Measurements from ENCODE around the gene PTPN4. TPM values are rescaled to one million over a fixed set of nuclear protein-coding genes. Genes with fewer than 3 reads are reported as not detected.

The PTPN4 gene
- total and polyA plus RNA-seq, 2 of the 13 experiments (the other 11 are each of a cell fraction or from before 2014, with no cell fraction given), result 20.3 to 34.6 TPM

- TF ChIP-seq ZFP91 (CRISPR knock-in tag; IDR thresholded peaks at IDR 0.05; ENCODE audit: borderline replicate concordance) (peak; percentile 96), ZNF33A (CRISPR knock-in tag; IDR thresholded peaks at IDR 0.05; ENCODE audit: borderline replicate concordance) (0 out of 2 replicates have a peak, but pooled peaks have one; percentile 62), NAIF1 (CRISPR knock-in tag; IDR thresholded peaks at IDR 0.05; ENCODE audit: borderline replicate concordance) (peak; percentile 95), ZNF510 (CRISPR knock-in tag; IDR thresholded peaks at IDR 0.05; ENCODE audit: low read depth) (0 out of 2 replicates have a peak, but pooled peaks have one; percentile 9), ZBTB46 (CRISPR knock-in tag; IDR thresholded peaks at IDR 0.05; ENCODE audit: borderline replicate concordance) (no peak; the same call in 1 of the 2 replicates), ZZZ3 (CRISPR knock-in tag; IDR thresholded peaks at IDR 0.05; ENCODE audit: borderline replicate concordance) (peak; percentile 19; the same call in 1 of the 2 replicates), TERF1 (CRISPR knock-in tag; IDR thresholded peaks at IDR 0.05) (no peak), PPARG (CRISPR knock-in tag; conservative IDR thresholded peaks at IDR 0.05) (peak; percentile 97), STAG1 (CRISPR knock-in tag; IDR thresholded peaks at IDR 0.05) (no peak; the same call in 1 of the 2 replicates), CREBL2 (CRISPR knock-in tag; IDR thresholded peaks at IDR 0.05; ENCODE audit: borderline replicate concordance) (no peak; the same call in 1 of the 2 replicates), ZBTB10 (CRISPR knock-in tag; IDR thresholded peaks at IDR 0.05; ENCODE audit: borderline replicate concordance) (peak; percentile 52; the same call in 1 of the 2 replicates), ZNF337 (CRISPR knock-in tag; IDR thresholded peaks at IDR 0.05; ENCODE audit: borderline replicate concordance, low read depth) (peak; percentile 84; the same call in 1 of the 2 replicates), SRSF1 (optimal IDR thresholded peaks at IDR 0.05; ENCODE audit: low read depth, low read length) (peak; percentile 97), ZNF446 (CRISPR knock-in tag; IDR thresholded peaks at IDR 0.05) (no peak), ZNF713 (CRISPR knock-in tag; IDR thresholded peaks at IDR 0.05) (0 out of 2 replicates have a peak, but pooled peaks have one; percentile 7), ZNF773 (CRISPR knock-in tag; IDR thresholded peaks at IDR 0.05; ENCODE audit: borderline replicate concordance) (no peak), NFE2L2 (IDR thresholded peaks at IDR 0.05; ENCODE audit: low read length) (no peak), ZNF138 (CRISPR knock-in tag; IDR thresholded peaks at IDR 0.05; ENCODE audit: low read depth) (peak; percentile 65; the same call in 1 of the 2 replicates), POLR2AphosphoS5 (IDR thresholded peaks at IDR 0.05; ENCODE audit: low read depth, low read length) (peak; percentile 82), TP53 (CRISPR knock-in tag; conservative IDR thresholded peaks at IDR 0.05) (no peak), BRCA1 (CRISPR knock-in tag; IDR thresholded peaks at IDR 0.05) (no peak; the same call in 1 of the 2 replicates)
Measured at GRCh38 chr2:119759451-119760236, at the start of gene PTPN4 (continued).

All from HepG2 (cell line).